Muscle layer of duodenum (tissue), 2 donors: ENCODE data around the gene ELP6.

Experiments
- H3K27ac ChIP-seq: one replicate; pipeline ENCODE4 v1.7.0; 2013; ENCODE audit warnings: mild to moderate bottlenecking, low read length
- H3K27me3 ChIP-seq: one replicate; pipeline ENCODE4 v1.7.0; 2013; ENCODE audit warnings: low read depth, mild to moderate bottlenecking, control low read depth, low read length
- H3K36me3 ChIP-seq, 2 donors: one replicate each; pipeline ENCODE4 v1.7.0; 2013; ENCODE audit warnings: low read length in 2 of 2, control low read depth in 1 of 2, mild to moderate bottlenecking in 1 of 2; ENCODE audit not compliant: insufficient read depth in 2 of 2, control insufficient read depth in 1 of 2
- H3K4me1 ChIP-seq, 2 donors: one replicate each; pipeline ENCODE4 v1.7.0; 2013; ENCODE audit warnings: low read length in 2 of 2, mild to moderate bottlenecking in 2 of 2, control low read depth in 1 of 2, moderate library complexity in 1 of 2; ENCODE audit not compliant: insufficient read depth in 2 of 2, control insufficient read depth in 1 of 2
- H3K4me3 ChIP-seq, 2 donors: one replicate each; pipeline ENCODE4 v1.7.0; 2013; ENCODE audit warnings: low read length in 2 of 2, low read depth in 1 of 2, mild to moderate bottlenecking in 1 of 2
- H3K9me3 ChIP-seq, 2 donors: one replicate each; pipeline ENCODE4 v1.7.0; 2013; ENCODE audit warnings: low read length in 2 of 2, control low read depth in 1 of 2, mild to moderate bottlenecking in 1 of 2; ENCODE audit not compliant: control insufficient read depth in 1 of 2
- donor health status: healthy.

The ELP6 gene

GRCh38 chr3:47456984-47457383, 56.5 kb downstream of the ELP6 start:
- Histone ChIP-seq H3K4me3 (no peak overlapping the region), H3K4me1 (no peaks in the 10 kb centered on the region), H3K36me3 (no peaks in the 10 kb centered on the region), H3K9me3 (no peaks in the 10 kb centered on the region), H3K27me3 (no peaks in the 10 kb centered on the region), H3K27ac (no peak overlapping the region)

- no peak overlapping the region for H3K27ac ChIP-seq
- no peaks in the 10 kb centered on the region for H3K36me3 ChIP-seq
- H3K4me3 ChIP-seq = no peak overlapping the region
- no peaks in the 10 kb centered on the region for H3K9me3 ChIP-seq
- no peaks in the 10 kb centered on the region for H3K27me3 ChIP-seq
- no peaks in the 10 kb centered on the region for H3K4me1 ChIP-seq
These were observed 57.6 kb downstream of the ELP6 start for GRCh38 chr3:47455806-47456452.

- no peak overlapping the region for H3K27ac ChIP-seq
- no peaks in the 10 kb centered on the region for H3K27me3 ChIP-seq
- H3K4me3 ChIP-seq = no peak overlapping the region
- H3K9me3 ChIP-seq = no peaks in the 10 kb centered on the region
- H3K36me3 ChIP-seq = no peaks in the 10 kb centered on the region
- no peaks in the 10 kb centered on the region for H3K4me1 ChIP-seq
These were observed 60.9 kb downstream of the ELP6 start for GRCh38 chr3:47452453-47453215.
